ENCODE results near the gene SHLD1.

SHLD1 gene

DNA sequence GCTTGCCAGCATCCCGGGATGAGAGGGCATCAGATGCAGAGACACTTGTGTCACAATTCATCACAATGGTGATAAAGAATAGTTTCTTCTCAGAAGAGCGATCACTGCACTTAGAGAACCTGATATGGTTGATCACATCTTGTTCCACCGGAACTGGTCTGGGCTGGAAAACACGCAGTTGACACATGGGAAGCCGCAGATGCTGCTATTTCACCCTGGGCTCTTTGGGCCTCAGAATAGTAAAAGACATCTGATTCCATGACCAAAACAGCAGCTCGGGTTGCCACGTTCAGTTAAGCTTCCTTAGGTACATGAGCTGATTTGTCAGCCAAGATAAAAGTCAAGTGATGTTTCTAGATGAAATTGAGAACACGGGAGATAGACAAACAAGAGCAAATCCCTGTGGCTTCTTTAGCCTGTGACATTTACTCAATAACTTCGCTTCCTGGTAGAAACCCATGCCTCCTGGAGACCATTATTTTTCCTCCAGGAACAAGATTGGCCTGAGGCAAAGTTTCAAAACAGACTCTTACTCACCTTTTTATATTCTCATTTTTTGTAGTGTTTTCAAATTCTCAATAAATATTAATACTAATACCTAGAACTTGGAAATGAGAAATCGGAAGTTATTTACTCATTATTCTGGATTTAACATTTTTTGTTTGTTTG lies 140.7 kb downstream of the SHLD1 start:
- DNase-seq (ENCODE audit: low read depth in 2 of 2), result no peak

DNA sequence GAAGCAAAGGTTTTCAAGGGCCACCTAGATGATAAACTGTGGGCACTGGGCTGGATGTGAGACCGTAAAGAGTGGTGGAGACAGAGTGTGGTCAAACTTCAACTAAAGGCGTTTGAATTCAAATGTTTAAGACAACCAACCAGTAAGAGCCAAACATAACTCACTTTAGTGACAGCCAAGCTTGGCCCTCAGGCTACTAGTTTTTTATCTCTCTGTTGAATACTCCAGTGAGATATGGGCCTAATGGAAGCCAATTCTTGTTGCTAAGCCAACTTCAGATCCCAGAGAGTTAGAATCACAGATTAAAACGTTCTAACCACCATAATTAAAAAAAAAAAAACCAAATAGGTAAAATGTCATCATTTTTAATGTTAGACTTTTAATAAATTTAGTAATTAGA lies 142.9 kb downstream of the SHLD1 start:
- DNase-seq (ENCODE audit: low read depth in 2 of 2), result no peak

DNA sequence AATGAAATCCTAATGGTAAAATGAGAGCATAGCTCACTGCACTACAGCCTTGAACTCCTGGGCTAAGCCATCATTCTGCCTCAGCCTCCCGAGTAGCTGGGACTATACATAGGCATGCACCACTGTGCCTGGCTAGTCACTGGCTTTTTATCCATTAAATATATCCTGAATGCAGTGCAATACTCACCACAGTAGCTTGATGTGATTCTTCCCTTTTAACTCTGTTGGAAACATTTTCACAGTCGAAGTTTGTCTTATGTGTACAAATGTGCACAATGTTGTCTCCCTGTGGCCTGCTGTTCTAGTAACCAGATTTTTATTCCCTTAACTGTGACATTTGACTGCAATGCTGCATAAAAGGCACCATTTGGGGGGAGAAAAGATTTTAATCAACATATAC lies 143.4 kb downstream of the SHLD1 start:
- no peak for DNase-seq (ENCODE audit: low read depth in 2 of 2)

DNA sequence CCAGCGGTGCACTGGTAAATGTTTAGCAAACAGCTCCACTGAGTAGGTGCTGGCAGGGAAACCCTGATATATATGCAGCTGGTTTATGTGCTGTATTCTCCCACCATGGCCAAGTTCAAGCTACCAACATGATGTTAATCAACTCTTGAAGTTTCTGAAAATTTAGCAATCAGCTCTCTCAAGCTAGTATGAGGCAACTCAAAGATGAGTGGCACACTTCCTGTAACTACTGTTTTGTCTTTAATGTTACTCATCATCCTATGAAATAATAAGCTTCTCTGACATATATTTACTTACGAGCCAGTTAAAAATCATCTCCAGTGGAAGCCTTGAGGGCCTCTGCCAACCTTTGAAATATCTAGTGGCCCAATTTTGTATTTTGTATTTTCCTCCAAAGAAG lies 145.4 kb downstream of the SHLD1 start:
- no peak for DNase-seq (ENCODE audit: low read depth in 2 of 2)

DNA sequence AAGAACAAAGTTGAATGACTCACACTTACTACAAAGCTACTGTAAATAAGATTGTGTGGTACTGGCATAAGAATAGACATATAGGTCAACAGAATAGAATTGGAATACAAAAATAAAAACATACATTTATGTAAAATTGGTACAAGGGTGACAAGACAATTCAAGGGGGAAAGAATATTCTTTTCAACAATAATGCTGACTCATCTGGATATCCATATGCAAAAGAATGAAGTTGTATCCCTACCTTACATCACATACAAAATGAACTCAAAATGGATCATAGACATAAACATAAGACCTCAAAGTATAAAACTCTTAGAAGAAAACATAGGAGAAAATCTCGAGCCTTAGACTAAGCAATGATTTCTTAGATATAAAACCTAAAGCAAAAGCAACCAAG lies 149.2 kb downstream of the SHLD1 start:
- no peak for DNase-seq (ENCODE audit: low read depth in 2 of 2)

DNA sequence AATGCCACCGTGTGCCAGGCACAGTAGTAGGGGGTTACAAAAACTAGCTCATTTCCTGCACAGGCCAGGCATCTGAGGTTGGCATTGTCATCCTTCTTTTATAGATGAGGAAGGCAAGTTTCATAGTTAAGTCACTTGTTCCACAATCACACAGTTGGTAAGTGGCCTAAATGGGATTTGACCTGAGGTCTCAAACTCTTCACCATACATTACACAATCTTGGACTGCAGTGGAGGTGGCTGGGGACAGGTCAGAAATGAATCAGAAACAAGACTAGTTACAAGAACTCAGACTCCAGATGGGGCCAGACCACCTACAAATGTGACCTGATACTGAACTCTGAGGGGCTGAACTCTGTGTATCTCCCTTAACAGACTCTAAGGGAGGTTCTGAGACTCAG lies 150.7 kb downstream of the SHLD1 start:
- DNase-seq (ENCODE audit: low read depth in 2 of 2), result no peak

DNA sequence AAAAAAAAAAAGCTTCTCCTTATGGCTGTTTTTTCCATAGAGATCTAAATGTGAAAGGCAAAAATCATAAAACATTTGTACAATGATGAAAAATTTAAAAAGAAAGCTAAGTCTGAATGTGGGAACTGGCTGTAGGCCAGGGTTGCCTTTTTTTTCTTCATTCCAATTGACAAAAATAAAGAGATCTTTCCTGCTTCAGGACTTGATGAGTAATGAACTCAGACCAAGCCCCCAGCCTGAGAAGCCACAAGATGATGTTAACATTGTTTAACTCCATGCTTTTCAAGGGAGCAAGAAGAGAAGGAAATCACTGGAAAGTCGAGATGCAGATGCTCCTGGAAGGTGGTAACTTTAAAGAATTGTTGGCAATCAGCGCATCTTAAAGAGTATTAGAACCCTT lies 158.8 kb downstream of the SHLD1 start:
- no peak for DNase-seq (ENCODE audit: low read depth in 2 of 2)

DNA sequence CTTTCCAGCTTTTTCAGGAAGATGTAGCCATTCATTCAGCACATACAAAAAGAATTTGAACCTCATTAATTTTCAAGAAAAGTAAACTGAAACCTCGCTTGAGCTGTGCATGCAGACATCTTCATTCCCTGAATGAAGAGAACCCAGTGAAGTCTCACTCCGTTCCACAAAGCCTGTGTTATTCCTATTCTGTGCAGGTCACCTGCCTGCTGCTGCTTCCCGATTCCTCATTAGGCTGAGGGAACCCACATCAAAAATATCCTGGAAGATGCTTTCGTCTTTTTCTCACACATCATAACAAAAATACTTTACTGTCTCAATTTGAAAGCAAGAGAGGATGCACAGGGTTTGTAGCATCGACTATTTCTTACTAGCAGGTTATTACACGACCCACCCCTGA lies 160.0 kb downstream of the SHLD1 start:
- no peak for DNase-seq (ENCODE audit: low read depth in 2 of 2)

DNA sequence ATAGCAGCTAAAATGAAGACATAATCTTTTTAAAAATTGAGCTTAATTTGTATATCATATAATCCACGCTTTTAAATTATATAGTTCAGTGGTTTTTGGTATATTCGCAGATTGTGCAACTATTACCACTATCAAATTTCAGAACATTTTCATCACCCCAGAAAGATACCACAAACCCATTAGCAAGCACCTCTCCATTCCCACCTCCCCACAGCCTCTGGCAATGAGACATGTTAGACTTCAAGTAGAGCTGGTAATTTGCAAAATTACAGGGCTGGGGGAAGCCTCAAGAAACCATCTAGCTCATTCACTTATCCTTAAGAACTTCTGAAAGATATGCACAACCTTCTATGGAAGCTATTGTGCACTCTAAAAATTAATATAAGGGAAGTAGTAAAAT lies 163.0 kb downstream of the SHLD1 start:
- DNase-seq (ENCODE audit: low read depth in 2 of 2), result no peak
